Stomach (tissue), 9 donors: ENCODE data around the gene PIEZO1. TPM values are rescaled to one million over a fixed set of nuclear protein-coding genes. Genes with fewer than 3 reads are reported as not detected.

Experiments
- DNase-seq, 2 donors: peaks; one replicate each; pipeline versions ENCODE4 v3.0.0 to v3.0.0-alpha.2; 2013 to 2019
- H3K27ac ChIP-seq, 5 donors: fragments of 200-600 bp in 4 of 5; sonication (generic) in 4 of 5; one replicate each; pipeline ENCODE4 v1.5.1; 2013 to 2019; ENCODE audit warnings: mild to moderate bottlenecking in 1 of 5, moderate library complexity in 1 of 5
- H3K27me3 ChIP-seq, 3 donors: fragments of 200-600 bp; sonication (generic); one replicate each; pipeline ENCODE4 v1.5.1; 2017 to 2019; ENCODE audit warnings: mixed run types in 1 of 3
- H3K36me3 ChIP-seq, 4 donors: fragments of 200-600 bp; sonication (generic); 1 replicate in 3 of 4; 2 replicates in 1 of 4; pipeline ENCODE4 v1.5.1; 2016 to 2019
- H3K4me1 ChIP-seq, 4 donors: fragments of 200-600 bp; sonication (generic); one replicate each; pipeline ENCODE4 v1.5.1; 2016 to 2019
- H3K4me3 ChIP-seq, 4 donors: fragments of 200-600 bp; sonication (generic) in 3 of 4; one replicate each; pipeline ENCODE4 v1.5.1; 2016 to 2019; ENCODE audit warnings: mild to moderate bottlenecking in 1 of 4
- H3K9me3 ChIP-seq, 4 donors: fragments of 200-600 bp; sonication (generic); one replicate each; pipeline ENCODE4 v1.5.1; 2016 to 2019
- EP300 ChIP-seq: sonication (generic); formaldehyde crosslinking; IDR thresholded peaks from one replicate; pipeline ENCODE4 v1.6.1; 2017; ENCODE audit warnings: antibody characterized with exemption
- POLR2A ChIP-seq, 4 donors: fragments of 450-650 bp; IDR thresholded peaks; one replicate each; pipeline ENCODE4 v1.6.1; 2016; ENCODE audit warnings: antibody characterized with exemption in 4 of 4, control low read depth in 2 of 4, mild to moderate bottlenecking in 1 of 4, moderate library complexity in 1 of 4
- POLR2AphosphoS5 ChIP-seq, 3 donors: sonication (generic); formaldehyde crosslinking; IDR thresholded peaks; one replicate each; pipeline ENCODE4 v1.6.1; 2016; ENCODE audit warnings: antibody characterized with exemption in 3 of 3
- WGBS, 5 donors: extraction: QIAGEN DNeasy Blood & Tissue Kit in 3 of 5; methylation state at CpG; one replicate each; pipeline versions ENCODE4 v1.1.5 to v1.1.7; 2013 to 2018; 5-methylcytosine and 5-hydroxymethylcytosine counted together
- intact Hi-C: fragments of 100-400 bp; cut with DNase I; formaldehyde crosslinking; loops from one replicate; pipeline ENCODE4 v1.15.1; 2023; ENCODE audit warnings: low total_unique reads
- polyA plus RNA-seq, 3 donors: library from polyadenylated mRNA; stranded (reverse); fragments of 200-250 nt; gene quantifications; one replicate each; pipeline ENCODE4 v1.2.3, GENCODE V29; 2013
- total RNA-seq, 5 donors: library from RNA; depleted of rRNA; stranded (reverse); fragments of >200 nt; gene quantifications; one replicate each; pipeline versions ENCODE4 v1.1.0 to v1.2.3, GENCODE V29; 2014 to 2016
- TF ChIP-seq, protein P1 (sequence below), 7 experiments: fragments of 450-650 bp in 4 of 7; fragments of 200-600 bp in 3 of 7; sonication (generic) in 3 of 7; IDR thresholded peaks; one replicate each; pipeline ENCODE4 v1.5.1; 2016 to 2019; ENCODE audit warnings: antibody characterized with exemption in 7 of 7, control low read depth in 2 of 7, mild to moderate bottlenecking in 1 of 7
- donor health status: healthy with polysubstance abuse.
- donor health status: Bipolar disorder and iron deficiency.
- donor health status: healthy.

The PIEZO1 gene
- total and polyA plus RNA-seq, 8 donors, result 43.7 to 171 (median 115) TPM

DNA sequence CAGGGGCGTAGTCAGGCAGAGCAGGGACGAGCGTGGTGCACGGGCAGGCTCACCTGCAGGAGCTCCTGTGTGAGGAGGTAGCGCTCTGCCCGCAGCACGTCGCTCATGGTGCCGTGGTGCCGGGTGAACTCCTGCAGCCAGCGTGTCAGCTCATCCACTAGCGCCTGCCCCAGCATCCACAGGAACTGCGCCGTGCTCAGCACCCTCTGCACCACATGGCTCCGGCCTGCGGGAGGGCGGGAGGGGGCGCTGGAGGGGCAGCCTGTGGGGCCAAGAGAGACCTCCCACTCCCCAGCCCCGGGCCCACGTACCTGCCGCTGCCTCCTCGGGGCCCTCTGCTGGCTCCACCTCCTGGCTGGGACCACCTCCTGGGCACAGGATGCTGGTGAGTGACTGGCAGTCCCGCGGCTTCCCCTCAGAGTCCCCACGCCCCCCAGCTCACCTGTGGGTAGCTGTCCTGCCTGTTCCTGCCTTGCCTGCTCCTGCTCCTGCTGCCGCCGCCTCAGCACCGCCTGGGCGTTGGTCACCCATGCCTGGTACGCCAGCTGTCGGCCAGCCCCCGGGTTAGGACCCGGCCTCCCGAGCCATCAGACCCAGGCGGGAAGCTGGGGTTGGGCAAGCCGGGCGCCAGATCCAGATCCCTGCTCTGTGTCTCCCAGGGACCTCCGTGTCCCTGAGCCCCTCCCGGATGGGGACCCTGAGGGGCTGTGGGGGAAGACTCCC, 62.1 kb downstream of the PIEZO1 start:
- H3K9me3 ChIP-seq, result no peaks in the 10 kb centered on the region
- H3K4me3 ChIP-seq, result no peak overlapping the region
- DNase-seq, result no peak
- H3K4me1 ChIP-seq, result no peaks in the 10 kb centered on the region
- TF ChIP-seq POLR2A (IDR thresholded peaks at IDR 0.05) (no peak), EP300 (no peak), POLR2AphosphoS5 (IDR thresholded peaks at IDR 0.05) (no peak)
- TF ChIP-seq, protein P1, sequence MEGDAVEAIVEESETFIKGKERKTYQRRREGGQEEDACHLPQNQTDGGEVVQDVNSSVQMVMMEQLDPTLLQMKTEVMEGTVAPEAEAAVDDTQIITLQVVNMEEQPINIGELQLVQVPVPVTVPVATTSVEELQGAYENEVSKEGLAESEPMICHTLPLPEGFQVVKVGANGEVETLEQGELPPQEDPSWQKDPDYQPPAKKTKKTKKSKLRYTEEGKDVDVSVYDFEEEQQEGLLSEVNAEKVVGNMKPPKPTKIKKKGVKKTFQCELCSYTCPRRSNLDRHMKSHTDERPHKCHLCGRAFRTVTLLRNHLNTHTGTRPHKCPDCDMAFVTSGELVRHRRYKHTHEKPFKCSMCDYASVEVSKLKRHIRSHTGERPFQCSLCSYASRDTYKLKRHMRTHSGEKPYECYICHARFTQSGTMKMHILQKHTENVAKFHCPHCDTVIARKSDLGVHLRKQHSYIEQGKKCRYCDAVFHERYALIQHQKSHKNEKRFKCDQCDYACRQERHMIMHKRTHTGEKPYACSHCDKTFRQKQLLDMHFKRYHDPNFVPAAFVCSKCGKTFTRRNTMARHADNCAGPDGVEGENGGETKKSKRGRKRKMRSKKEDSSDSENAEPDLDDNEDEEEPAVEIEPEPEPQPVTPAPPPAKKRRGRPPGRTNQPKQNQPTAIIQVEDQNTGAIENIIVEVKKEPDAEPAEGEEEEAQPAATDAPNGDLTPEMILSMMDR (IDR thresholded peaks at IDR 0.05), result no peak
- H3K27ac ChIP-seq, result no peak overlapping the region
- H3K27me3 ChIP-seq, result no peaks in the 10 kb centered on the region
- 90 to 95% (median 94%) methylated on average over 9 to 39 of the region's 39 CpGs for WGBS, 5 donors
- H3K36me3 ChIP-seq, result peaks cover 82 to 100% (median 100%) of the 10 kb centered on the region in 4 donors
- intact Hi-C loops, result no loop called here

DNA sequence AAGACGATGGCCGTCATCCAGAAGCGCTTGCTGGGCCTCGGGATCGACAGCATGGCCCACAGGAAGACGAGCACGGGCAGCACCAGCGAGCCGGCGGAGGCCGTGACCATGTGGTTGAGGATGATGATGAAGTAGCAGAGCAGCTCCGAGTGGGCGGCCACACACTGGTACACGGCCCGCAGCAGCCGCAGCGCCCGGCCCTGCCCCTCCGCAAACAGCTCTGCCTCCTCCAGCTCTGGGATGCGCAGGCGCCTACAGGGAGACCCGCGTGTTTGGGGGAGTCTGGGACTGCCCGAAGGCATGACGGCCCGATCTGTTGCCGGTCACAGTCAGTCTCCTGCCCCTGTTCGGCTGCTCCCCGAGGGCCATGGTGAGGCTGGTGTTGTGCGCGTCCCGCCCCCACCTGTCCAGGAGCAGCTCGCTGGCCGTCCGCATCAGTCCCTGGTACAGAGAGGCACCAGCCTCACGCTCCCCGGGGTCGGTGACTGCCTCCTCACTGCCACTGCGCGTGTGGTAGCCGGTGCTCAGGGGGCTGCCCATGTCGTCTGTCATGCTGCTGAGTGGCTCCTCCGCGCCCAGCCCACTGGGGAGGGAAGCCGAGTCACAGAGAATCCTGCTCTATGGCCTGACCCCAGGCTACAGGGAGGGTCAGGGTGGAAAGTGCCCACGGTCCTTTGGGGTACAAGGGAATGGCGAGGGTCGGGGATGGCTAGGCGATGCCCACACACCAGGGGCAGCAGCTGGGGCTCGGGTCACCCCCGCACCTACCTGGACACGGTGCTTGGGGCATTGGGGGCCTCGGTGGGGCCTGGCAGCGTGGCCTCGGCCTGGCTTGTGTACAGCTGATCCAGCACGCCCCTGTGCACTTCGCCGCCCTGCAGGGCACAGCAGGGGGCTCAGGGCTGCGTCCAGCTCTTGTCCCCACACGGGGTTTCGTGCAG, 62.9 kb downstream of the PIEZO1 start:
- intact Hi-C loops, result no loop called here
- no peak overlapping the region for H3K4me3 ChIP-seq
- H3K9me3 ChIP-seq, result no peaks in the 10 kb centered on the region
- no peak for TF ChIP-seq EP300
- TF ChIP-seq, protein P1 (IDR thresholded peaks at IDR 0.05), result no peak
- no peak for TF ChIP-seq POLR2AphosphoS5 (IDR thresholded peaks at IDR 0.05)
- TF ChIP-seq POLR2A (IDR thresholded peaks at IDR 0.05), result no peak
- 93 to 96% (median 95%) methylated on average over 28 to 61 of the region's 61 CpGs for WGBS, 5 donors
- H3K27ac ChIP-seq, result no peak overlapping the region
- H3K27me3 ChIP-seq, result no peaks in the 10 kb centered on the region
- peaks cover 86 to 100% (median 100%) of the 10 kb centered on the region in 4 donors for H3K36me3 ChIP-seq
- H3K4me1 ChIP-seq, result no peaks in the 10 kb centered on the region
- no peak for DNase-seq

DNA sequence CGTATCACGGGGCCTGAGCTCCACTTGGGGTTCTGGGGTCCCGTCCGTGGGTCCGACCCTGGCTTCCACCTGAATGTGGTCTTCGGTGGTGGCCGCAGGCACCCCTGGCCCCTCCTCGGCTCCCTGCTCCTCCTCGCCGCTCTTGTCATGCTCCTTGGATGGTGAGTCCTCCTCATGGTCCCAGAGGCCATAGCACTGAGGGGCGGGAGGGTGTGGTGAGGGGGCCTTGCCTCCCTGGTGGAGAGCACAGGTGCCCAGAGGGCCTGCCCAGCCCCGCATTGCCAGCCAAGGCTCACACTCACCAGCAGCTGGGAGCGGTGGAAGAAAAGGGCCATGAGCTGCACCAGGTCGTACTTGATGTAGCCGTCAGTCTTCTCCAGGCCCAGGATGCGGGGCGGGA, 63.8 kb downstream of the PIEZO1 start:
- Histone ChIP-seq H3K4me1 (no peaks in the 10 kb centered on the region), H3K9me3 (no peaks in the 10 kb centered on the region), H3K27me3 (no peaks in the 10 kb centered on the region), H3K36me3 (peaks cover 86 to 100% (median 100%) of the 10 kb centered on the region in 4 donors), H3K27ac (no peak overlapping the region), H3K4me3 (no peak overlapping the region)
- WGBS, 5 donors, result 95 to 100% (median 97%) methylated on average over 5 to 17 of the region's 17 CpGs
- DNase-seq, result no peak
- intact Hi-C loops, result no loop called here
- no peak for TF ChIP-seq POLR2A (IDR thresholded peaks at IDR 0.05)
- no peak for TF ChIP-seq POLR2AphosphoS5 (IDR thresholded peaks at IDR 0.05)
- no peak for TF ChIP-seq EP300
- TF ChIP-seq, protein P1 (IDR thresholded peaks at IDR 0.05), result no peak

DNA sequence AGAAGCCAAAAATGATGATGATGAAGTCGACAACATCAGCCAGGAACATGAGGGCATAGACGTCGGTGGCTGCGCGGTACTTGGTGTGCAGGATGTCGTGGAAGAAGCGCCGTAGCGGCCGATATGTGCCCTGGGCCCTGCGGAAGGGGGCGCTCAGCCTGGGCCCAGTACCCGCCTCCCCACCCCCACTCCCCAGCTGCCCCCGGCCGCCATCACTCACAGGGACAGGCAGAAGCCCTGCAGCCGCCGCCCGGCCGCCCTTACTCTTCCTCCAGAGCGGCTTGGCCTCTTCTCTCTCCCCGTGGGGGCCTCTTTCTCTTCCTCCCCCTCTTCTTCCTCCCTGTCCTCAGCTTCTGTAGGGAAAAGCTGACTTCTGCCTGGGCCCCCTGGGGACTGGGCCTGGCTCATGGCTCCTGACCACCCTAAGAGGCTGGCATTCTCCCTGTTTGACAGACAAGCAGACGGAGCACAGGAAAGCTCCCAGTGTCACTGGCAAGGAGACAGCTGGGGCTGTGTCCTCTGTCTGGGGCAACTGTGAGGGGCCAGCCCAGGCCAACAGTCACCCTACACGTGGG, 64.5 kb downstream of the PIEZO1 start:
- H3K36me3 ChIP-seq, result peaks cover 86 to 100% (median 100%) of the 10 kb centered on the region in 4 donors
- H3K9me3 ChIP-seq, result no peaks in the 10 kb centered on the region
- H3K4me3 ChIP-seq, result no peak overlapping the region
- H3K4me1 ChIP-seq, result no peaks in the 10 kb centered on the region
- TF ChIP-seq, protein P1 (IDR thresholded peaks at IDR 0.05), result no peak
- no peak for TF ChIP-seq EP300
- intact Hi-C loops, result no loop called here
- no peak for DNase-seq
- H3K27ac ChIP-seq, result no peak overlapping the region
- no peaks in the 10 kb centered on the region for H3K27me3 ChIP-seq
- WGBS, 5 donors, result 91 to 96% (median 95%) methylated on average over 21 to 23 of the region's 23 CpGs
